ENCODE data around the gene PDE6D. TPM values are rescaled to one million over a fixed set of nuclear protein-coding genes. Genes with fewer than 3 reads are reported as not detected.

PDE6D gene
- total and polyA plus RNA-seq, 2 of the 13 experiments (the other 11 are each of a cell fraction or from before 2014, with no cell fraction given) = 14.1 to 23.2 TPM

DNA sequence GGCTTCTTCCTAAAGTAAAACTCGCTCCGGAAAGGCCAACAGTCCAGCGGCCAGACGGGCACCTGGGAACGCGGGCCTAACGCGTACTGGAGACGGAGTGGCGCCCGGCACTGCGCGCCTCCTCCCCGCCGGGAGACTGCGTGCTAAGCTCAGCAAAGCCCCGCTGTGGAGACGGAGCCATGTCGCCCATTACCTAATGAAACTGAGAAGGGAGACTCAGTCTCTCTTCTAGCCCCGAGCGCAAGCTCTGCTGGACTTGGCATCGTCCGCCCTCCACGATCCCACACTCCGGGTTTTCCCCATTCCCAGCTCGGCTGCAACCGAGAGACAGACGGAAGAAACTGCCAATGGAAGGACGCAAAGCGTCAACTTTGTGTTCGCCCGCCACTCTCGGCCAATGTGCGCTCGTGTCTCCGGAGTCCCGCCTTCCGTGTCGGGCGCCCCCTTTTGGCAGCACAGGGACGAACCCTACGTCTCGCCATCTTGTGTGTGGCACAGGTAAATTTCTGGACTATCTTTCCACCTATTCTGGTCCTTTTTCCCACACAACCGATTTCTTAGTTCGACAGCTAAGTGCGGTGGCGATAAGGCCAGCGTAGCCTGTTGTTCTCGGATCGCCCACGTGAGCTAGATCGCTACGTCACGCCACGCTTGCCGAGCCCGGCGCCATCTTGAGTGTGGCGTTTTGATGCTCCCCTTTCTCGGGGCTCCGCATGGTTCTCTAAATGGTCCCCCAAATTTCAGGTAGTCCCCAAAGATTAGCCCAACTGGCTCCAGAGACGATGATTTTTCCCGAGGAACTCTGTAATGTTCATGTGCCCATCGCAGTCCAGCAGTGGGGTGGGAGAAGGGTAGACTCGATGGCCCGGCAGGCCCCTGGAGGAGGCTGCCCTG is 74.1 kb downstream of the PDE6D start (continued):
- TF ChIP-seq, protein P1, sequence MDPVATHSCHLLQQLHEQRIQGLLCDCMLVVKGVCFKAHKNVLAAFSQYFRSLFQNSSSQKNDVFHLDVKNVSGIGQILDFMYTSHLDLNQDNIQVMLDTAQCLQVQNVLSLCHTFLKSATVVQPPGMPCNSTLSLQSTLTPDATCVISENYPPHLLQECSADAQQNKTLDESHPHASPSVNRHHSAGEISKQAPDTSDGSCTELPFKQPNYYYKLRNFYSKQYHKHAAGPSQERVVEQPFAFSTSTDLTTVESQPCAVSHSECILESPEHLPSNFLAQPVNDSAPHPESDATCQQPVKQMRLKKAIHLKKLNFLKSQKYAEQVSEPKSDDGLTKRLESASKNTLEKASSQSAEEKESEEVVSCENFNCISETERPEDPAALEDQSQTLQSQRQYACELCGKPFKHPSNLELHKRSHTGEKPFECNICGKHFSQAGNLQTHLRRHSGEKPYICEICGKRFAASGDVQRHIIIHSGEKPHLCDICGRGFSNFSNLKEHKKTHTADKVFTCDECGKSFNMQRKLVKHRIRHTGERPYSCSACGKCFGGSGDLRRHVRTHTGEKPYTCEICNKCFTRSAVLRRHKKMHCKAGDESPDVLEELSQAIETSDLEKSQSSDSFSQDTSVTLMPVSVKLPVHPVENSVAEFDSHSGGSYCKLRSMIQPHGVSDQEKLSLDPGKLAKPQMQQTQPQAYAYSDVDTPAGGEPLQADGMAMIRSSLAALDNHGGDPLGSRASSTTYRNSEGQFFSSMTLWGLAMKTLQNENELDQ (CRISPR knock-in tag; IDR thresholded peaks at IDR 0.05; ENCODE audit: borderline replicate concordance) = 0 out of 2 replicates have a peak, but pooled peaks have one; percentile 15
- TF ChIP-seq ZMYM2 (CRISPR knock-in tag; IDR thresholded peaks at IDR 0.05) = no peak; the same call in 1 of the 2 replicates
- TF ChIP-seq NR1H2 (CRISPR knock-in tag; IDR thresholded peaks at IDR 0.05; ENCODE audit: borderline replicate concordance, low read depth) = 0 out of 2 replicates have a peak, but pooled peaks have one; percentile 42
- TF ChIP-seq, protein P2, sequence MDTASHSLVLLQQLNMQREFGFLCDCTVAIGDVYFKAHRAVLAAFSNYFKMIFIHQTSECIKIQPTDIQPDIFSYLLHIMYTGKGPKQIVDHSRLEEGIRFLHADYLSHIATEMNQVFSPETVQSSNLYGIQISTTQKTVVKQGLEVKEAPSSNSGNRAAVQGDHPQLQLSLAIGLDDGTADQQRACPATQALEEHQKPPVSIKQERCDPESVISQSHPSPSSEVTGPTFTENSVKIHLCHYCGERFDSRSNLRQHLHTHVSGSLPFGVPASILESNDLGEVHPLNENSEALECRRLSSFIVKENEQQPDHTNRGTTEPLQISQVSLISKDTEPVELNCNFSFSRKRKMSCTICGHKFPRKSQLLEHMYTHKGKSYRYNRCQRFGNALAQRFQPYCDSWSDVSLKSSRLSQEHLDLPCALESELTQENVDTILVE (CRISPR knock-in tag; IDR thresholded peaks at IDR 0.05) = peak; percentile 55; the same call in 1 of the 2 replicates
- TF ChIP-seq TCF7L2 (IDR thresholded peaks at IDR 0.05; ENCODE audit: low read depth, low read length) = no peak
- TF ChIP-seq, protein P3, sequence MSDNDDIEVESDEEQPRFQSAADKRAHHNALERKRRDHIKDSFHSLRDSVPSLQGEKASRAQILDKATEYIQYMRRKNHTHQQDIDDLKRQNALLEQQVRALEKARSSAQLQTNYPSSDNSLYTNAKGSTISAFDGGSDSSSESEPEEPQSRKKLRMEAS (IDR thresholded peaks at IDR 0.05) = peak; percentile 78
- TF ChIP-seq, protein P4, sequence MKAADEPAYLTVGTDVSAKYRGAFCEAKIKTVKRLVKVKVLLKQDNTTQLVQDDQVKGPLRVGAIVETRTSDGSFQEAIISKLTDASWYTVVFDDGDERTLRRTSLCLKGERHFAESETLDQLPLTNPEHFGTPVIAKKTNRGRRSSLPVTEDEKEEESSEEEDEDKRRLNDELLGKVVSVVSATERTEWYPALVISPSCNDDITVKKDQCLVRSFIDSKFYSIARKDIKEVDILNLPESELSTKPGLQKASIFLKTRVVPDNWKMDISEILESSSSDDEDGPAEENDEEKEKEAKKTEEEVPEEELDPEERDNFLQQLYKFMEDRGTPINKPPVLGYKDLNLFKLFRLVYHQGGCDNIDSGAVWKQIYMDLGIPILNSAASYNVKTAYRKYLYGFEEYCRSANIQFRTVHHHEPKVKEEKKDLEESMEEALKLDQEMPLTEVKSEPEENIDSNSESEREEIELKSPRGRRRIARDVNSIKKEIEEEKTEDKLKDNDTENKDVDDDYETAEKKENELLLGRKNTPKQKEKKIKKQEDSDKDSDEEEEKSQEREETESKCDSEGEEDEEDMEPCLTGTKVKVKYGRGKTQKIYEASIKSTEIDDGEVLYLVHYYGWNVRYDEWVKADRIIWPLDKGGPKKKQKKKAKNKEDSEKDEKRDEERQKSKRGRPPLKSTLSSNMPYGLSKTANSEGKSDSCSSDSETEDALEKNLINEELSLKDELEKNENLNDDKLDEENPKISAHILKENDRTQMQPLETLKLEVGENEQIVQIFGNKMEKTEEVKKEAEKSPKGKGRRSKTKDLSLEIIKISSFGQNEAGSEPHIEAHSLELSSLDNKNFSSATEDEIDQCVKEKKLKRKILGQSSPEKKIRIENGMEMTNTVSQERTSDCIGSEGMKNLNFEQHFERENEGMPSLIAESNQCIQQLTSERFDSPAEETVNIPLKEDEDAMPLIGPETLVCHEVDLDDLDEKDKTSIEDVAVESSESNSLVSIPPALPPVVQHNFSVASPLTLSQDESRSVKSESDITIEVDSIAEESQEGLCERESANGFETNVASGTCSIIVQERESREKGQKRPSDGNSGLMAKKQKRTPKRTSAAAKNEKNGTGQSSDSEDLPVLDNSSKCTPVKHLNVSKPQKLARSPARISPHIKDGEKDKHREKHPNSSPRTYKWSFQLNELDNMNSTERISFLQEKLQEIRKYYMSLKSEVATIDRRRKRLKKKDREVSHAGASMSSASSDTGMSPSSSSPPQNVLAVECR (CRISPR knock-in tag; IDR thresholded peaks at IDR 0.05; ENCODE audit: borderline replicate concordance) = peak; percentile 59
- TF ChIP-seq ZBTB1 (CRISPR knock-in tag; IDR thresholded peaks at IDR 0.05; ENCODE audit: borderline replicate concordance) = no peak
- TF ChIP-seq RBM22 (optimal IDR thresholded peaks at IDR 0.05; ENCODE audit: low read length) = no peak
- TF ChIP-seq JUND (CRISPR knock-in tag; IDR thresholded peaks at IDR 0.05) = 0 out of 2 replicates have a peak, but pooled peaks have one; percentile 12
- TF ChIP-seq ZKSCAN8 (CRISPR knock-in tag; IDR thresholded peaks at IDR 0.05; ENCODE audit: borderline replicate concordance) = peak; percentile 52; the same call in 1 of the 2 replicates
- no peak for TF ChIP-seq ZNF10 (CRISPR knock-in tag; IDR thresholded peaks at IDR 0.05; ENCODE audit: borderline replicate concordance, low read depth)
- no peak for TF ChIP-seq ADNP (CRISPR knock-in tag; IDR thresholded peaks at IDR 0.05)
- peak; percentile 14; the same call in 1 of the 2 replicates for TF ChIP-seq ZNF256 (CRISPR knock-in tag; conservative IDR thresholded peaks at IDR 0.05)
- TF ChIP-seq, protein P5, sequence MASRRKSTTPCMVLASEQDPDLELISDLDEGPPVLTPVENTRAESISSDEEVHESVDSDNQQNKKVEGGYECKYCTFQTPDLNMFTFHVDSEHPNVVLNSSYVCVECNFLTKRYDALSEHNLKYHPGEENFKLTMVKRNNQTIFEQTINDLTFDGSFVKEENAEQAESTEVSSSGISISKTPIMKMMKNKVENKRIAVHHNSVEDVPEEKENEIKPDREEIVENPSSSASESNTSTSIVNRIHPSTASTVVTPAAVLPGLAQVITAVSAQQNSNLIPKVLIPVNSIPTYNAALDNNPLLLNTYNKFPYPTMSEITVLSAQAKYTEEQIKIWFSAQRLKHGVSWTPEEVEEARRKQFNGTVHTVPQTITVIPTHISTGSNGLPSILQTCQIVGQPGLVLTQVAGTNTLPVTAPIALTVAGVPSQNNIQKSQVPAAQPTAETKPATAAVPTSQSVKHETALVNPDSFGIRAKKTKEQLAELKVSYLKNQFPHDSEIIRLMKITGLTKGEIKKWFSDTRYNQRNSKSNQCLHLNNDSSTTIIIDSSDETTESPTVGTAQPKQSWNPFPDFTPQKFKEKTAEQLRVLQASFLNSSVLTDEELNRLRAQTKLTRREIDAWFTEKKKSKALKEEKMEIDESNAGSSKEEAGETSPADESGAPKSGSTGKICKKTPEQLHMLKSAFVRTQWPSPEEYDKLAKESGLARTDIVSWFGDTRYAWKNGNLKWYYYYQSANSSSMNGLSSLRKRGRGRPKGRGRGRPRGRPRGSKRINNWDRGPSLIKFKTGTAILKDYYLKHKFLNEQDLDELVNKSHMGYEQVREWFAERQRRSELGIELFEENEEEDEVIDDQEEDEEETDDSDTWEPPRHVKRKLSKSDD (CRISPR knock-in tag; IDR thresholded peaks at IDR 0.05; ENCODE audit: low read depth) = peak; percentile 96
- no peak for TF ChIP-seq SP140L (CRISPR knock-in tag; IDR thresholded peaks at IDR 0.05; ENCODE audit: borderline replicate concordance)
- TF ChIP-seq AKAP8 (CRISPR knock-in tag; IDR thresholded peaks at IDR 0.05) = peak; percentile 56; the same call in 1 of the 2 replicates
